HepG2 (cell line): ENCODE results near the gene L2HGDH. TPM values are rescaled to one million over a fixed set of nuclear protein-coding genes. Genes with fewer than 3 reads are reported as not detected.
A peak's percentile ranks its signal among the peaks of the same experiment; 100 is the strongest.

ENCODE experiments used
- ATAC-seq: fragments of 200-7000 bp; cut with Tn5 transposase; 3 replicates; pipeline ENCODE4 v1.9.1; 2020; ENCODE audit warnings: mild to moderate bottlenecking, moderate library complexity
- BruUV-seq: library from RNA; stranded (reverse); fragments of 400-500 nt; replicated peaks from 2 replicates; lab custom pipeline; 2021; lab: Mats Ljungman, UMichigan
- CTCF ChIA-PET: fragments of 300-600 bp; formaldehyde crosslinking; extraction: SDS; loops from one replicate; lab custom pipeline; 2021; ENCODE audit warnings: low total read pairs, inconsistent platforms, low intra/inter-chr PET ratio; lab: Yijun Ruan, JAX
- POLR2A ChIA-PET: fragments of 350-600 bp; sonication (Branson Sonifier 250); formaldehyde crosslinking; loops from one replicate; lab custom pipeline; 2020; ENCODE audit warnings: antibody characterized with exemption, inconsistent platforms; lab: Yijun Ruan, JAX
- DNase-seq: peaks from one replicate; pipeline ENCODE4 v3.0.0-alpha.2; 2015; ENCODE audit warnings: low spot score
- FAIRE-seq: peaks from 3 replicates; lab custom pipeline; 2011; peaks lifted over from hg19 to GRCh38; lab: Jason Lieb, UNC
- H2AFZ ChIP-seq: one replicate; pipeline ENCODE4 v1.6.1; 2011; ENCODE audit warnings: low read length, inconsistent platforms
- H3K27ac ChIP-seq: fragments of 300-600 bp; 3 replicates; pipeline ENCODE4 v1.8.0; 2011; ENCODE audit warnings: mixed run types, mild to moderate bottlenecking, mixed read lengths, low read length, inconsistent platforms; ENCODE audit not compliant: insufficient read depth; ENCODE audit errors: extremely low read length
- H3K27me3 ChIP-seq, 2 experiments: fragments of 200-600 bp in 1 of 2; 2 replicates in 1 of 2; 3 replicates in 1 of 2; pipeline versions ENCODE4 v1.6.0 to v1.8.0; 2011; ENCODE audit warnings: low read length in 2 of 2, mild to moderate bottlenecking in 2 of 2, moderate library complexity in 2 of 2, inconsistent platforms in 1 of 2; ENCODE audit not compliant: insufficient read depth in 2 of 2, control insufficient read depth in 1 of 2
- H3K36me3 ChIP-seq, 2 experiments: fragments of 200-600 bp in 1 of 2; replicated peaks in 1 of 2; 2 replicates in 1 of 2; 3 replicates in 1 of 2; pipeline versions ENCODE4 v1.5.1 to v1.8.0; 2011; ENCODE audit warnings: low read length in 2 of 2, inconsistent platforms in 1 of 2; ENCODE audit not compliant: insufficient read depth in 2 of 2, control insufficient read depth in 1 of 2
- H3K4me1 ChIP-seq: 2 replicates; pipeline ENCODE4 v1.5.1; 2012; ENCODE audit warnings: low read length, inconsistent platforms; ENCODE audit not compliant: insufficient read depth
- H3K4me2 ChIP-seq: 2 replicates; pipeline ENCODE4 v1.6.0; 2011; ENCODE audit warnings: low read depth, low read length, inconsistent platforms
- H3K4me3 ChIP-seq, 3 experiments: fragments of 200-600 bp in 1 of 3; sonication (generic), shearing (Covaris generic) in 1 of 3; replicated peaks in 1 of 3; 2 replicates each; pipeline ENCODE4 v1.5.1; 2011 to 2016; ENCODE audit warnings: low read length in 3 of 3, inconsistent platforms in 2 of 3, low read depth in 2 of 3, mild to moderate bottlenecking in 2 of 3, control low read depth in 1 of 3, mixed read lengths in 1 of 3; ENCODE audit not compliant: insufficient read depth in 1 of 3
- H3K79me2 ChIP-seq: one replicate; pipeline ENCODE4 v1.6.1; 2011; ENCODE audit warnings: low read length, inconsistent platforms; ENCODE audit not compliant: insufficient read depth
- H3K9ac ChIP-seq: 2 replicates; pipeline ENCODE4 v1.6.0; 2011; ENCODE audit warnings: mild to moderate bottlenecking, low read depth, low read length, inconsistent platforms; ENCODE audit not compliant: insufficient read depth
- H3K9me3 ChIP-seq: 2 replicates; pipeline ENCODE4 v1.5.1; 2012; ENCODE audit warnings: mild to moderate bottlenecking, low read length
- H4K20me1 ChIP-seq: 2 replicates; pipeline ENCODE4 v1.6.0; 2011; ENCODE audit warnings: inconsistent platforms, mild to moderate bottlenecking, low read length, moderate library complexity; ENCODE audit not compliant: insufficient read depth
- AGO1 ChIP-seq: fragments of 200-400 bp; formaldehyde crosslinking; IDR thresholded peaks from 2 replicates; pipeline ENCODE4 v1.6.1; 2017; ENCODE audit warnings: mild to moderate bottlenecking, low read depth, low read length, moderate library complexity; ENCODE audit not compliant: poor library complexity, severe bottlenecking
- DNMT3B ChIP-seq: conservative IDR thresholded peaks from 2 replicates; pipeline ENCODE4 v1.6.1; 2016; ENCODE audit warnings: missing biosample characterization, control low read depth
- DPF2 ChIP-seq: sonication (generic); formaldehyde crosslinking; IDR thresholded peaks from 2 replicates; pipeline ENCODE4 v1.4.0; 2020; ENCODE audit warnings: mild to moderate bottlenecking, low read depth, missing genetic modification reagents, borderline replicate concordance
- FOXA3 ChIP-seq: IDR thresholded peaks from 2 replicates; pipeline ENCODE4 v1.6.1; 2016; ENCODE audit warnings: missing genetic modification reagents, missing compliant biosample characterization
- JUN ChIP-seq: sonication (generic); formaldehyde crosslinking; IDR thresholded peaks from 2 replicates; pipeline ENCODE4 v1.4.0; 2020; ENCODE audit warnings: mild to moderate bottlenecking, missing genetic modification reagents
- SAP130 ChIP-seq: IDR thresholded peaks from 2 replicates; pipeline ENCODE4 v1.6.1; 2016; ENCODE audit warnings: low read depth
- SIX4 ChIP-seq: sonication (generic); formaldehyde crosslinking; IDR thresholded peaks from 2 replicates; pipeline ENCODE4 v1.4.0; 2020; ENCODE audit warnings: missing genetic modification reagents
- SMC3 ChIP-seq: IDR thresholded peaks from 2 replicates; pipeline ENCODE4 v1.6.1; 2011; ENCODE audit warnings: low read length, improper control_type of control experiment
- SNAI1 ChIP-seq: sonication (generic); formaldehyde crosslinking; IDR thresholded peaks from 2 replicates; pipeline ENCODE4 v1.5.0; 2020; ENCODE audit warnings: mild to moderate bottlenecking, missing genetic modification reagents, borderline replicate concordance
- ZNF12 ChIP-seq: sonication (generic); formaldehyde crosslinking; IDR thresholded peaks from 2 replicates; pipeline ENCODE4 v1.5.0; 2020; ENCODE audit warnings: missing genetic modification reagents
- WGBS: methylation state at CpG from one replicate; pipeline ENCODE4 v1.1.6; 2017; ENCODE audit warnings: low lambda C conversion rate; 5-methylcytosine and 5-hydroxymethylcytosine counted together
- in situ Hi-C: cut with HindIII; loops from 2 replicates; pipeline ENCODE4 v1.10.0; 2017; ENCODE audit warnings: low pct_unique_long_range_greater_than_20kb; ENCODE audit not compliant: extremely low pct_ligation_motif_present
- intact Hi-C: fragments of 100-400 bp; cut with micrococcal nuclease; formaldehyde crosslinking; loops from one replicate; pipeline ENCODE4 v1.10.0; 2022; ENCODE audit not compliant: unreplicated experiment
- polyA plus RNA-seq, 8 experiments: library from polyadenylated mRNA; depleted of rRNA in 3 of 8; stranded (reverse) in 7 of 8; unstranded in 1 of 8; fragments of >200 nt; fragmentation: Illumina TruSeq in 4 of 8; extraction: Trizol in 4 of 8; gene quantifications; 2 replicates each; pipeline versions ENCODE4 v1.2.1 to v1.2.3, GENCODE V29; 2011 to 2016; ENCODE audit warnings: low read depth in 4 of 8, missing spikeins in 1 of 8, mixed read lengths in 1 of 8; ENCODE audit not compliant: insufficient read depth in 1 of 8
- total RNA-seq, 5 experiments: library from RNA; depleted of rRNA; stranded (reverse); fragments of >200 nt; fragmentation: Illumina TruSeq; extraction: Trizol; gene quantifications; 2 replicates each; pipeline ENCODE4 v1.2.3, GENCODE V29; 2016; ENCODE audit warnings: low read depth in 1 of 5
- TF ChIP-seq, protein P1 (sequence below): sonication (generic); formaldehyde crosslinking; IDR thresholded peaks from 2 replicates; pipeline ENCODE4 v1.4.0; 2020; ENCODE audit warnings: missing genetic modification reagents
- TF ChIP-seq, protein P2 (sequence below): IDR thresholded peaks from 2 replicates; pipeline ENCODE4 v1.6.1; 2016; ENCODE audit warnings: low read depth, missing genetic modification reagents, missing compliant biosample characterization
- TF ChIP-seq, protein P3 (sequence below): sonication (generic); formaldehyde crosslinking; IDR thresholded peaks from 2 replicates; pipeline ENCODE4 v1.4.0; 2020; ENCODE audit warnings: mild to moderate bottlenecking, missing genetic modification reagents

L2HGDH gene
- total and polyA plus RNA-seq, 2 of the 13 experiments (the other 11 are each of a cell fraction or from before 2014, with no cell fraction given): 3.3 to 5.0 TPM

DNA sequence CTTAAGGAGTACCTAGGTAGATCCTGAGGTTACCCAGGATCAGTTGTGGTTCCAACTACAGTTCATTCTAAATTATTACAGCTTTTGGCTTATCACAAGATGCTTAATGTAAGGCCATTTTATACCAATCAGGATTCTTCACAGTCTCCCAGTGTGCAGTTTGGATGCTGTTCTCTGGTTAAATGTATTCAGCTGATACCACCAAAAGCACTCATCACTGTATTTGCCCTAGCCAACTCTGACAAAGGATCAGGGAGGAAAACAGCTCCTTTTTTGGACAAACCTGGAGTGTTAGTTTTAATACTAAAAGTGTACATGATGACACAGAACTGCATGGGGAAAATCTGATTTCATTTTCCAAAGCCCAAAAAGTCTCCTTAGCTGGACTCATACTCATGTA lies 19.6 kb upstream of the L2HGDH start (continued):
- TF ChIP-seq SNAI1 (no peak), DPF2 (CRISPR knock-in tag) (no peak)
- TF ChIP-seq, protein P1, sequence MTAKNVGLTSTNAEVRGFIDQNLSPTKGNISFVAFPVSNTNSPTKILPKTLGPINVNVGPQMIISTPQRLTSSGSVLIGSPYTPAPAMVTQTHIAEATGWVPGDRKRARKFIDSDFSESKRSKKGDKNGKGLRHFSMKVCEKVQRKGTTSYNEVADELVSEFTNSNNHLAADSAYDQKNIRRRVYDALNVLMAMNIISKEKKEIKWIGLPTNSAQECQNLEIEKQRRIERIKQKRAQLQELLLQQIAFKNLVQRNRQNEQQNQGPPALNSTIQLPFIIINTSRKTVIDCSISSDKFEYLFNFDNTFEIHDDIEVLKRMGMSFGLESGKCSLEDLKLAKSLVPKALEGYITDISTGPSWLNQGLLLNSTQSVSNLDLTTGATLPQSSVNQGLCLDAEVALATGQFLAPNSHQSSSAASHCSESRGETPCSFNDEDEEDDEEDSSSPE (CRISPR knock-in tag): no peak
- TF ChIP-seq, all 625 proteins: peak for 0

DNA sequence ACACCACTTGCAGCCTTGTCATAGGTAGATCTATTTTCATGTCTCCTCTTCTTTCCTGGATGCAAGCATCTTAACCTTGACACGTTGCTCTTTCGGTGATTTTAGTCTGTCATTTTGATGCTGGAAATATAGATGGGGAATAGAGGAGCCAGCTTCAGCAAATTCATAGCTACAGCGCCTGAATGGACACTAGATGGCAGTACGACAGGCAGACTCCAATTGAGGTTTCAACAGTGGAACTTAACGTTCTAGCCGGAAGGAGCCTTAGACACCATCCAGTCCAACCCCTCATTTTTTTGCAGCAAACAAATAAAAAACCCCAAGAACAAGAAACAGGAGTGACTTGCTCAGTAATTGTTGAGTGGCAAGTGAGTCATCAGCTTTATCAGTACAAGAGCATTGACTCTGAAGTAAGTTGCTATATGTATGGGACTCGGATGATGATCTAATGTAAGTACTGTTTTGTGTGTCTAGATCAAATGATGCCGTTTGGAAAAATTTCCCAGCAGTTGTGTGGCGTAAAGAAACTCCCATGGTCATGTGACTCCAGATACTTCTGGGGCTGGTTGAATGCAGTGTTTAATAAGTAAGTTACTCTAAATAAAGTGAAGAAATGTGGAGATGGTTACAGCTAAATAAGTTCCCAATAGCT lies 9.1 kb upstream of the L2HGDH start:
- FAIRE-seq: peak; percentile 98
- in situ Hi-C loops: loop anchor here (5.0 kb wide), 1 partner anchor 206 kb away; no protein-coding TSS in a partner anchor
- no peak overlapping the region for H3K4me3 ChIP-seq
- BruUV-seq: no TSS peak
- ChIA-PET POLR2A (interaction anchor here (0.6 to 2.2 kb wide), 5 partner anchors 9 to 207 kb away, joined by 3 to 19 read pairs (median 3); partner anchors contain the start of genes CDKL1, DMAC2L and L2HGDH), CTCF (interaction anchor here (1.1 to 2.2 kb wide), 2 partner anchors 211 to 457 kb away, joined by 3 to 44 read pairs; partner anchors contain the start of gene MAP4K5)
- peaks cover 1 to 22% of the 10 kb centered on the region in 2 experiments; a peak in 3 of 5 replicates for H3K36me3 ChIP-seq
- H3K9me3 ChIP-seq: no peaks in the 10 kb centered on the region
- no peak overlapping the region for H3K9ac ChIP-seq
- 0 out of 2 replicates have a peak, but pooled peaks cover 5% of the 10 kb centered on the region for H4K20me1 ChIP-seq
- intact Hi-C loops: loop anchor here (1.0 to 5.0 kb wide), 2 partner anchors 76 to 211 kb away; partner anchors contain the start of genes CDKL1 and MAP4K5
- H3K27me3 ChIP-seq: no peaks in the 10 kb centered on the region
- H3K79me2 ChIP-seq: peaks cover 18% of the 10 kb centered on the region
- ATAC-seq: peak; percentile 96
- WGBS: 22% methylated on average over 9 of the region's 9 CpGs
- peaks cover 10% of the 10 kb centered on the region for H3K4me1 ChIP-seq
- H2AFZ ChIP-seq: no peak overlapping the region
- peak overlapping the region; percentile 11 for H3K4me2 ChIP-seq
- H3K27ac ChIP-seq: no peak overlapping the region
- peak; percentile 68 for DNase-seq
- TF ChIP-seq, protein P2, sequence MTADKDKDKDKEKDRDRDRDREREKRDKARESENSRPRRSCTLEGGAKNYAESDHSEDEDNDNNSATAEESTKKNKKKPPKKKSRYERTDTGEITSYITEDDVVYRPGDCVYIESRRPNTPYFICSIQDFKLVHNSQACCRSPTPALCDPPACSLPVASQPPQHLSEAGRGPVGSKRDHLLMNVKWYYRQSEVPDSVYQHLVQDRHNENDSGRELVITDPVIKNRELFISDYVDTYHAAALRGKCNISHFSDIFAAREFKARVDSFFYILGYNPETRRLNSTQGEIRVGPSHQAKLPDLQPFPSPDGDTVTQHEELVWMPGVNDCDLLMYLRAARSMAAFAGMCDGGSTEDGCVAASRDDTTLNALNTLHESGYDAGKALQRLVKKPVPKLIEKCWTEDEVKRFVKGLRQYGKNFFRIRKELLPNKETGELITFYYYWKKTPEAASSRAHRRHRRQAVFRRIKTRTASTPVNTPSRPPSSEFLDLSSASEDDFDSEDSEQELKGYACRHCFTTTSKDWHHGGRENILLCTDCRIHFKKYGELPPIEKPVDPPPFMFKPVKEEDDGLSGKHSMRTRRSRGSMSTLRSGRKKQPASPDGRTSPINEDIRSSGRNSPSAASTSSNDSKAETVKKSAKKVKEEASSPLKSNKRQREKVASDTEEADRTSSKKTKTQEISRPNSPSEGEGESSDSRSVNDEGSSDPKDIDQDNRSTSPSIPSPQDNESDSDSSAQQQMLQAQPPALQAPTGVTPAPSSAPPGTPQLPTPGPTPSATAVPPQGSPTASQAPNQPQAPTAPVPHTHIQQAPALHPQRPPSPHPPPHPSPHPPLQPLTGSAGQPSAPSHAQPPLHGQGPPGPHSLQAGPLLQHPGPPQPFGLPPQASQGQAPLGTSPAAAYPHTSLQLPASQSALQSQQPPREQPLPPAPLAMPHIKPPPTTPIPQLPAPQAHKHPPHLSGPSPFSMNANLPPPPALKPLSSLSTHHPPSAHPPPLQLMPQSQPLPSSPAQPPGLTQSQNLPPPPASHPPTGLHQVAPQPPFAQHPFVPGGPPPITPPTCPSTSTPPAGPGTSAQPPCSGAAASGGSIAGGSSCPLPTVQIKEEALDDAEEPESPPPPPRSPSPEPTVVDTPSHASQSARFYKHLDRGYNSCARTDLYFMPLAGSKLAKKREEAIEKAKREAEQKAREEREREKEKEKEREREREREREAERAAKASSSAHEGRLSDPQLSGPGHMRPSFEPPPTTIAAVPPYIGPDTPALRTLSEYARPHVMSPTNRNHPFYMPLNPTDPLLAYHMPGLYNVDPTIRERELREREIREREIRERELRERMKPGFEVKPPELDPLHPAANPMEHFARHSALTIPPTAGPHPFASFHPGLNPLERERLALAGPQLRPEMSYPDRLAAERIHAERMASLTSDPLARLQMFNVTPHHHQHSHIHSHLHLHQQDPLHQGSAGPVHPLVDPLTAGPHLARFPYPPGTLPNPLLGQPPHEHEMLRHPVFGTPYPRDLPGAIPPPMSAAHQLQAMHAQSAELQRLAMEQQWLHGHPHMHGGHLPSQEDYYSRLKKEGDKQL (CRISPR knock-in tag): no peak
- no peak for TF ChIP-seq AGO1
- TF ChIP-seq, protein P3, sequence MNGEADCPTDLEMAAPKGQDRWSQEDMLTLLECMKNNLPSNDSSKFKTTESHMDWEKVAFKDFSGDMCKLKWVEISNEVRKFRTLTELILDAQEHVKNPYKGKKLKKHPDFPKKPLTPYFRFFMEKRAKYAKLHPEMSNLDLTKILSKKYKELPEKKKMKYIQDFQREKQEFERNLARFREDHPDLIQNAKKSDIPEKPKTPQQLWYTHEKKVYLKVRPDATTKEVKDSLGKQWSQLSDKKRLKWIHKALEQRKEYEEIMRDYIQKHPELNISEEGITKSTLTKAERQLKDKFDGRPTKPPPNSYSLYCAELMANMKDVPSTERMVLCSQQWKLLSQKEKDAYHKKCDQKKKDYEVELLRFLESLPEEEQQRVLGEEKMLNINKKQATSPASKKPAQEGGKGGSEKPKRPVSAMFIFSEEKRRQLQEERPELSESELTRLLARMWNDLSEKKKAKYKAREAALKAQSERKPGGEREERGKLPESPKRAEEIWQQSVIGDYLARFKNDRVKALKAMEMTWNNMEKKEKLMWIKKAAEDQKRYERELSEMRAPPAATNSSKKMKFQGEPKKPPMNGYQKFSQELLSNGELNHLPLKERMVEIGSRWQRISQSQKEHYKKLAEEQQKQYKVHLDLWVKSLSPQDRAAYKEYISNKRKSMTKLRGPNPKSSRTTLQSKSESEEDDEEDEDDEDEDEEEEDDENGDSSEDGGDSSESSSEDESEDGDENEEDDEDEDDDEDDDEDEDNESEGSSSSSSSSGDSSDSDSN (CRISPR knock-in tag): peak; percentile 18; the same call in 1 of the 2 replicates
- TF ChIP-seq ZNF12: 0 out of 2 replicates have a peak, but pooled peaks have one; percentile 18
- 0 out of 2 replicates have a peak, but pooled peaks have one; percentile 8 for TF ChIP-seq FOXA3 (CRISPR knock-in tag)
- 0 out of 2 replicates have a peak, but pooled peaks have one; percentile 42 for TF ChIP-seq DNMT3B (CRISPR knock-in tag)
- TF ChIP-seq JUN (CRISPR knock-in tag): no peak
- TF ChIP-seq SAP130: peak; percentile 44
- TF ChIP-seq SMC3: peak; percentile 84
- TF ChIP-seq SIX4: no peak
